HepG2 (cell line): Measurements from ENCODE around the gene CPB2. TPM values are rescaled to one million over a fixed set of nuclear protein-coding genes. Genes with fewer than 3 reads are reported as not detected.
A peak's percentile ranks its signal among the peaks of the same experiment; 100 is the strongest.

ENCODE experiments used
- CENPT ChIP-seq: sonication (generic); formaldehyde crosslinking; IDR thresholded peaks from 2 replicates; pipeline ENCODE4 v1.8.0; 2022; ENCODE audit warnings: low read depth, mild to moderate bottlenecking, moderate library complexity, missing genetic modification reagents
- NCOR1 ChIP-seq: fragments of 200-600 bp; sonication (generic); IDR thresholded peaks from 2 replicates; pipeline ENCODE4 v1.7.0; 2017; ENCODE audit warnings: antibody characterized with exemption, low read length, borderline replicate concordance
- RARG ChIP-seq: sonication (generic); formaldehyde crosslinking; IDR thresholded peaks from 2 replicates; pipeline ENCODE4 v1.4.0; 2020; ENCODE audit warnings: low read depth, mild to moderate bottlenecking, missing genetic modification reagents
- TBX2 ChIP-seq: sonication (generic); formaldehyde crosslinking; IDR thresholded peaks from 2 replicates; pipeline ENCODE4 v1.5.0; 2020; ENCODE audit warnings: missing genetic modification reagents, mild to moderate bottlenecking, borderline replicate concordance
- TEAD3 ChIP-seq: optimal IDR thresholded peaks from 2 replicates; pipeline ENCODE3; 2016; ENCODE audit warnings: borderline replicate concordance
- ZNF382 ChIP-seq: sonication (generic); formaldehyde crosslinking; IDR thresholded peaks from 2 replicates; pipeline ENCODE4 v1.5.0; 2020; ENCODE audit warnings: missing genetic modification reagents, mild to moderate bottlenecking, borderline replicate concordance
- ZNF550 ChIP-seq: sonication (generic); formaldehyde crosslinking; IDR thresholded peaks from 2 replicates; pipeline ENCODE4 v1.4.0; 2020; ENCODE audit warnings: mild to moderate bottlenecking, missing genetic modification reagents, borderline replicate concordance
- ZNF7 ChIP-seq: IDR thresholded peaks from 2 replicates; pipeline ENCODE4 v1.6.1; 2016; ENCODE audit warnings: missing biosample characterization, missing genetic modification reagents
- ZNF720 ChIP-seq: sonication (generic); formaldehyde crosslinking; IDR thresholded peaks from 2 replicates; pipeline ENCODE4 v1.4.0; 2020; ENCODE audit warnings: missing genetic modification reagents
- ZNF773 ChIP-seq: sonication (generic); formaldehyde crosslinking; IDR thresholded peaks from 2 replicates; pipeline ENCODE4 v1.4.0; 2020; ENCODE audit warnings: missing genetic modification reagents, borderline replicate concordance
- ZNF883 ChIP-seq: sonication (generic); formaldehyde crosslinking; IDR thresholded peaks from 2 replicates; pipeline ENCODE4 v1.5.1; 2020; ENCODE audit warnings: mild to moderate bottlenecking, missing genetic modification reagents; ENCODE audit errors: not compliant biosample characterization
- polyA plus RNA-seq, 8 experiments: library from polyadenylated mRNA; depleted of rRNA in 3 of 8; stranded (reverse) in 7 of 8; unstranded in 1 of 8; fragments of >200 nt; fragmentation: Illumina TruSeq in 4 of 8; extraction: Trizol in 4 of 8; gene quantifications; 2 replicates each; pipeline versions ENCODE4 v1.2.1 to v1.2.3, GENCODE V29; 2011 to 2016; ENCODE audit warnings: low read depth in 4 of 8, missing spikeins in 1 of 8, mixed read lengths in 1 of 8; ENCODE audit not compliant: insufficient read depth in 1 of 8
- total RNA-seq, 5 experiments: library from RNA; depleted of rRNA; stranded (reverse); fragments of >200 nt; fragmentation: Illumina TruSeq; extraction: Trizol; gene quantifications; 2 replicates each; pipeline ENCODE4 v1.2.3, GENCODE V29; 2016; ENCODE audit warnings: low read depth in 1 of 5
- TF ChIP-seq, protein P1 (sequence below): sonication (generic); formaldehyde crosslinking; IDR thresholded peaks from 2 replicates; pipeline ENCODE4 v1.5.1; 2020; ENCODE audit warnings: mild to moderate bottlenecking, missing genetic modification reagents, borderline replicate concordance
- TF ChIP-seq, protein P2 (sequence below): sonication (generic); formaldehyde crosslinking; IDR thresholded peaks from 2 replicates; pipeline ENCODE4 v1.4.0; 2020; ENCODE audit warnings: mild to moderate bottlenecking, missing genetic modification reagents, borderline replicate concordance
- TF ChIP-seq, protein P3 (sequence below): conservative IDR thresholded peaks from 2 replicates; pipeline ENCODE4 v1.6.1; 2018; ENCODE audit warnings: missing genetic modification reagents
- TF ChIP-seq, protein P4 (sequence below): sonication (generic); formaldehyde crosslinking; IDR thresholded peaks from 2 replicates; pipeline ENCODE4 v1.5.0; 2020; ENCODE audit warnings: mild to moderate bottlenecking, missing genetic modification reagents
- TF ChIP-seq, protein P5 (sequence below): sonication (generic); formaldehyde crosslinking; conservative IDR thresholded peaks from 2 replicates; pipeline ENCODE4 v1.4.0; 2020; ENCODE audit warnings: missing genetic modification reagents

The CPB2 gene
- total and polyA plus RNA-seq, 2 of the 13 experiments (the other 11 are each of a cell fraction or from before 2014, with no cell fraction given) = 125 to 140 TPM

DNA sequence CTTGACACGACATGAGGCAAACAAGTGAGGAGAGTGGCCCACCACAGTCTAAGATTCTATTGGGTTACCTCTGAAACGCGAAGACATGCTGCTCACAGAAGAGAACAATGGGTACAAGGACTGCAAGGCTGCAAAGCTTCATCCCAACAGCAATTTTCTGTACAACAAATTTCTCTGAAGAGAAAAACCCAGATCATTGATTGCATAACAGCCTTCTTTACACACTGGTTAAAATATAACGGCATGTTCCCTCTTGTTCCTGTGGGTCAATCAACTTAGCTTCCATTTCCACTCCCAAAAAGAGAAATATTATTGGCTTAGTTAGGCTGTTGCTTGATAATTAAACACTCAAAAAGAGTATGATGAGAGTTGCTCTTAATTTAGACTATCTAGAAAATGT is at the start of gene CPB2 (continued):
- TF ChIP-seq ZNF382 (CRISPR knock-in tag) = no peak
- TF ChIP-seq ZNF7 (CRISPR knock-in tag) = no peak
- no peak for TF ChIP-seq NCOR1
- no peak for TF ChIP-seq RARG (CRISPR knock-in tag)
- TF ChIP-seq, protein P1, sequence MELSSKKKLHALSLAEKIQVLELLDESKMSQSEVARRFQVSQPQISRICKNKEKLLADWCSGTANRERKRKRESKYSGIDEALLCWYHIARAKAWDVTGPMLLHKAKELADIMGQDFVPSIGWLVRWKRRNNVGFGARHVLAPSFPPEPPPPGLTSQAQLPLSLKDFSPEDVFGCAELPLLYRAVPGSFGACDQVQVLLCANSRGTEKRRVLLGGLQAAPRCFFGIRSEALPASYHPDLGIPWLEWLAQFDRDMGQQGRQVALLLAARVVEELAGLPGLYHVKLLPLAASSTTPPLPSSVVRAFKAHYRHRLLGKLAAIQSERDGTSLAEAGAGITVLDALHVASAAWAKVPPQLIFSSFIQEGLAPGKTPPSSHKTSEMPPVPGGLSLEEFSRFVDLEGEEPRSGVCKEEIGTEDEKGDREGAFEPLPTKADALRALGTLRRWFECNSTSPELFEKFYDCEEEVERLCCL = no peak
- no peak for TF ChIP-seq ZNF550 (CRISPR knock-in tag)
- TF ChIP-seq ZNF720 (CRISPR knock-in tag) = no peak
- no peak for TF ChIP-seq TBX2 (CRISPR knock-in tag)
- TF ChIP-seq TEAD3 = peak; percentile 57
- TF ChIP-seq, protein P2, sequence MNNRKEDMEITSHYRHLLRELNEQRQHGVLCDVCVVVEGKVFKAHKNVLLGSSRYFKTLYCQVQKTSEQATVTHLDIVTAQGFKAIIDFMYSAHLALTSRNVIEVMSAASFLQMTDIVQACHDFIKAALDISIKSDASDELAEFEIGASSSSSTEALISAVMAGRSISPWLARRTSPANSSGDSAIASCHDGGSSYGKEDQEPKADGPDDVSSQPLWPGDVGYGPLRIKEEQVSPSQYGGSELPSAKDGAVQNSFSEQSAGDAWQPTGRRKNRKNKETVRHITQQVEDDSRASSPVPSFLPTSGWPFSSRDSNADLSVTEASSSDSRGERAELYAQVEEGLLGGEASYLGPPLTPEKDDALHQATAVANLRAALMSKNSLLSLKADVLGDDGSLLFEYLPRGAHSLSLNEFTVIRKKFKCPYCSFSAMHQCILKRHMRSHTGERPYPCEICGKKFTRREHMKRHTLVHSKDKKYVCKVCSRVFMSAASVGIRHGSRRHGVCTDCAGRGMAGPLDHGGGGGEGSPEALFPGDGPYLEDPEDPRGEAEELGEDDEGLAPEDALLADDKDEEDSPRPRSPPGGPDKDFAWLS (CRISPR knock-in tag) = no peak
- no peak for TF ChIP-seq ZNF883 (CRISPR knock-in tag)
- TF ChIP-seq CENPT = no peak
- TF ChIP-seq, protein P3, sequence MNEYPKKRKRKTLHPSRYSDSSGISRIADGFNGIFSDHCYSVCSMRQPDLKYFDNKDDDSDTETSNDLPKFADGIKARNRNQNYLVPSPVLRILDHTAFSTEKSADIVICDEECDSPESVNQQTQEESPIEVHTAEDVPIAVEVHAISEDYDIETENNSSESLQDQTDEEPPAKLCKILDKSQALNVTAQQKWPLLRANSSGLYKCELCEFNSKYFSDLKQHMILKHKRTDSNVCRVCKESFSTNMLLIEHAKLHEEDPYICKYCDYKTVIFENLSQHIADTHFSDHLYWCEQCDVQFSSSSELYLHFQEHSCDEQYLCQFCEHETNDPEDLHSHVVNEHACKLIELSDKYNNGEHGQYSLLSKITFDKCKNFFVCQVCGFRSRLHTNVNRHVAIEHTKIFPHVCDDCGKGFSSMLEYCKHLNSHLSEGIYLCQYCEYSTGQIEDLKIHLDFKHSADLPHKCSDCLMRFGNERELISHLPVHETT (CRISPR knock-in tag) = no peak
- TF ChIP-seq, protein P4, sequence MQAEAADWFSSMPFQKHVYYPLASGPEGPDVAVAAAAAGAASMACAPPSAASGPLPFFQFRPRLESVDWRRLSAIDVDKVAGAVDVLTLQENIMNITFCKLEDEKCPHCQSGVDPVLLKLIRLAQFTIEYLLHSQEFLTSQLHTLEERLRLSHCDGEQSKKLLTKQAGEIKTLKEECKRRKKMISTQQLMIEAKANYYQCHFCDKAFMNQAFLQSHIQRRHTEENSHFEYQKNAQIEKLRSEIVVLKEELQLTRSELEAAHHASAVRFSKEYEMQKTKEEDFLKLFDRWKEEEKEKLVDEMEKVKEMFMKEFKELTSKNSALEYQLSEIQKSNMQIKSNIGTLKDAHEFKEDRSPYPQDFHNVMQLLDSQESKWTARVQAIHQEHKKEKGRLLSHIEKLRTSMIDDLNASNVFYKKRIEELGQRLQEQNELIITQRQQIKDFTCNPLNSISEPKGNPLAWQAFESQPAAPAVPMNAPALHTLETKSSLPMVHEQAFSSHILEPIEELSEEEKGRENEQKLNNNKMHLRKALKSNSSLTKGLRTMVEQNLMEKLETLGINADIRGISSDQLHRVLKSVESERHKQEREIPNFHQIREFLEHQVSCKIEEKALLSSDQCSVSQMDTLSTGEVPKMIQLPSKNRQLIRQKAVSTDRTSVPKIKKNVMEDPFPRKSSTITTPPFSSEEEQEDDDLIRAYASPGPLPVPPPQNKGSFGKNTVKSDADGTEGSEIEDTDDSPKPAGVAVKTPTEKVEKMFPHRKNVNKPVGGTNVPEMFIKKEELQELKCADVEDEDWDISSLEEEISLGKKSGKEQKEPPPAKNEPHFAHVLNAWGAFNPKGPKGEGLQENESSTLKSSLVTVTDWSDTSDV = no peak
- TF ChIP-seq, protein P5, sequence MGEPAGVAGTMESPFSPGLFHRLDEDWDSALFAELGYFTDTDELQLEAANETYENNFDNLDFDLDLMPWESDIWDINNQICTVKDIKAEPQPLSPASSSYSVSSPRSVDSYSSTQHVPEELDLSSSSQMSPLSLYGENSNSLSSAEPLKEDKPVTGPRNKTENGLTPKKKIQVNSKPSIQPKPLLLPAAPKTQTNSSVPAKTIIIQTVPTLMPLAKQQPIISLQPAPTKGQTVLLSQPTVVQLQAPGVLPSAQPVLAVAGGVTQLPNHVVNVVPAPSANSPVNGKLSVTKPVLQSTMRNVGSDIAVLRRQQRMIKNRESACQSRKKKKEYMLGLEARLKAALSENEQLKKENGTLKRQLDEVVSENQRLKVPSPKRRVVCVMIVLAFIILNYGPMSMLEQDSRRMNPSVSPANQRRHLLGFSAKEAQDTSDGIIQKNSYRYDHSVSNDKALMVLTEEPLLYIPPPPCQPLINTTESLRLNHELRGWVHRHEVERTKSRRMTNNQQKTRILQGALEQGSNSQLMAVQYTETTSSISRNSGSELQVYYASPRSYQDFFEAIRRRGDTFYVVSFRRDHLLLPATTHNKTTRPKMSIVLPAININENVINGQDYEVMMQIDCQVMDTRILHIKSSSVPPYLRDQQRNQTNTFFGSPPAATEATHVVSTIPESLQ (CRISPR knock-in tag) = no peak
- no peak for TF ChIP-seq ZNF773 (CRISPR knock-in tag)
